Liver (tissue), 9 donors: ENCODE results near the gene MAPKAP1. TPM values are rescaled to one million over a fixed set of nuclear protein-coding genes. Genes with fewer than 3 reads are reported as not detected.

Experiments used
- DNase-seq: peaks from one replicate; pipeline ENCODE4 v3.0.0-alpha.2; 2017; ENCODE audit warnings: low spot score
- H3K27ac ChIP-seq, 2 donors: one replicate each; pipeline ENCODE4 v1.7.0; 2013; ENCODE audit warnings: inconsistent platforms in 2 of 2, low read length in 2 of 2, control low read depth in 1 of 2, low read depth in 1 of 2, mild to moderate bottlenecking in 1 of 2
- H3K27me3 ChIP-seq, 4 donors: one replicate each; pipeline versions ENCODE4 v1.6.1 to v1.7.0; 2013; ENCODE audit warnings: low read length in 3 of 4, inconsistent platforms in 1 of 4, mild to moderate bottlenecking in 1 of 4, moderate library complexity in 1 of 4; ENCODE audit not compliant: control insufficient read depth in 4 of 4, insufficient read depth in 4 of 4
- H3K36me3 ChIP-seq, 4 donors: one replicate each; pipeline versions ENCODE4 v1.6.1 to v1.7.0; 2013; ENCODE audit warnings: low read length in 3 of 4, mild to moderate bottlenecking in 3 of 4, low read depth in 1 of 4, moderate library complexity in 1 of 4; ENCODE audit not compliant: control insufficient read depth in 4 of 4, insufficient read depth in 3 of 4
- H3K4me1 ChIP-seq, 4 donors: one replicate each; pipeline versions ENCODE4 v1.6.1 to v1.7.0; 2013; ENCODE audit warnings: low read length in 3 of 4, mild to moderate bottlenecking in 3 of 4, moderate library complexity in 1 of 4; ENCODE audit not compliant: control insufficient read depth in 4 of 4, insufficient read depth in 4 of 4
- H3K4me3 ChIP-seq, 3 donors: one replicate each; pipeline versions ENCODE4 v1.6.1 to v1.7.0; 2013; ENCODE audit warnings: low read length in 3 of 3, control low read depth in 1 of 3, low read depth in 1 of 3, mild to moderate bottlenecking in 1 of 3
- H3K9ac ChIP-seq, 2 donors: one replicate each; pipeline ENCODE4 v1.7.0; 2013; ENCODE audit warnings: low read length in 2 of 2, mild to moderate bottlenecking in 2 of 2, moderate library complexity in 2 of 2, control low read depth in 1 of 2, low read depth in 1 of 2
- H3K9me3 ChIP-seq, 4 donors: one replicate each; pipeline versions ENCODE4 v1.6.1 to v1.7.0; 2013; ENCODE audit warnings: low read length in 3 of 4; ENCODE audit not compliant: control insufficient read depth in 4 of 4
- ATF3 ChIP-seq: IDR thresholded peaks from 2 replicates; pipeline ENCODE4 v1.6.1; 2016; ENCODE audit warnings: antibody characterized with exemption
- CTCF ChIP-seq: fragments of 150-350 bp; IDR thresholded peaks from 2 replicates; pipeline ENCODE4 v1.5.1; 2017; ENCODE audit warnings: improper control_type of control experiment, low read depth, low read length; ENCODE audit not compliant: missing input control
- GABPA ChIP-seq, 2 donors: IDR thresholded peaks in 1 of 2; conservative IDR thresholded peaks in 1 of 2; 2 replicates each; pipeline ENCODE4 v1.6.1; 2016; ENCODE audit warnings: antibody characterized with exemption in 2 of 2, mild to moderate bottlenecking in 1 of 2, moderate library complexity in 1 of 2
- HNF4A ChIP-seq, 2 donors: conservative IDR thresholded peaks; 2 replicates each; pipeline ENCODE4 v1.6.1; 2016; ENCODE audit warnings: antibody characterized with exemption in 2 of 2, mild to moderate bottlenecking in 2 of 2
- HNF4G ChIP-seq: IDR thresholded peaks from 2 replicates; pipeline ENCODE4 v1.6.1; 2016; ENCODE audit warnings: antibody characterized with exemption
- JUND ChIP-seq, 2 donors: IDR thresholded peaks; 2 replicates each; pipeline ENCODE4 v1.6.1; 2016; ENCODE audit warnings: antibody characterized with exemption in 2 of 2
- MAX ChIP-seq: IDR thresholded peaks from 2 replicates; pipeline ENCODE4 v1.6.1; 2016; ENCODE audit warnings: antibody characterized with exemption
- NR2F2 ChIP-seq: IDR thresholded peaks from 2 replicates; pipeline ENCODE4 v1.6.1; 2016; ENCODE audit warnings: antibody characterized with exemption
- REST ChIP-seq: IDR thresholded peaks from 2 replicates; pipeline ENCODE4 v1.6.1; 2016; ENCODE audit warnings: antibody characterized with exemption, mild to moderate bottlenecking
- RXRA ChIP-seq, 2 donors: IDR thresholded peaks; 2 replicates each; pipeline ENCODE4 v1.6.1; 2017 to 2018; ENCODE audit warnings: antibody characterized with exemption in 2 of 2, mild to moderate bottlenecking in 1 of 2
- SP1 ChIP-seq: IDR thresholded peaks from 2 replicates; pipeline ENCODE4 v1.6.1; 2018; ENCODE audit warnings: antibody characterized with exemption, mild to moderate bottlenecking
- TAF1 ChIP-seq: conservative IDR thresholded peaks from 2 replicates; pipeline ENCODE4 v1.6.1; 2016; ENCODE audit warnings: antibody characterized with exemption, mild to moderate bottlenecking
- YY1 ChIP-seq: IDR thresholded peaks from 2 replicates; pipeline ENCODE4 v1.6.1; 2016; ENCODE audit warnings: antibody characterized with exemption, mild to moderate bottlenecking
- ZBTB33 ChIP-seq: IDR thresholded peaks from 2 replicates; pipeline ENCODE4 v1.6.1; 2016; ENCODE audit warnings: antibody characterized with exemption
- WGBS: extraction: QIAGEN DNeasy Blood & Tissue Kit; methylation state at CpG from one replicate; pipeline ENCODE4 v1.1.7; 2013; 5-methylcytosine and 5-hydroxymethylcytosine counted together
- polyA plus RNA-seq, 2 donors: library from polyadenylated mRNA; stranded (reverse) in 1 of 2; unstranded in 1 of 2; fragments of 200-250 nt in 1 of 2; fragments of >200 nt in 1 of 2; fragmentation: Nextera tagmentation in 1 of 2; extraction: Ambion mirVana in 1 of 2; gene quantifications; one replicate each; pipeline versions ENCODE4 v1.2.1 to v1.2.3, GENCODE V29; 2013 to 2015
- total RNA-seq, 2 donors: library from RNA; depleted of rRNA; stranded (reverse); fragments of >200 nt; gene quantifications; one replicate each; pipeline ENCODE4 v1.2.3, GENCODE V29; 2014
- donor health status: healthy.
- donor health status: healthy.
- donor health status: healthy.
- donor health status: healthy.
- donor health status: healthy.

Gene MAPKAP1
- total and polyA plus RNA-seq, 4 donors = 23.6 to 55.9 (median 32.7) TPM

GRCh38 chr9:125638239-125639045 lies 68.6 kb downstream of the MAPKAP1 start:
- Histone ChIP-seq H3K4me1 (peaks cover 0 to 5% (median under 1%) of the 10 kb centered on the region in 4 donors), H3K36me3 (peaks cover 0 to 1% (median 0%) of the 10 kb centered on the region in 4 donors), H3K4me3 (no peak overlapping the region), H3K27ac (no peak overlapping the region), H3K9ac (no peak overlapping the region), H3K9me3 (no peaks in the 10 kb centered on the region), H3K27me3 (no peaks in the 10 kb centered on the region)
- DNase-seq = no peak
- WGBS = 95% methylated on average over 7 of the region's 7 CpGs
- no peak for TF ChIP-seq MAX
- no peak for TF ChIP-seq TAF1
- no peak for TF ChIP-seq SP1
- TF ChIP-seq ZBTB33 = no peak
- TF ChIP-seq NR2F2 = no peak
- no peak for TF ChIP-seq CTCF
- TF ChIP-seq GABPA (IDR thresholded peaks at IDR 0.05 in 1 of 2, conservative IDR thresholded peaks at IDR 0.05 in 1 of 2) = no peak
- TF ChIP-seq HNF4G = no peak
- TF ChIP-seq RXRA (IDR thresholded peaks at IDR 0.05) = no peak
- no peak for TF ChIP-seq YY1
- TF ChIP-seq JUND (IDR thresholded peaks at IDR 0.05) = no peak
- no peak for TF ChIP-seq ATF3

GRCh38 chr9:125637241-125637640 lies 69.8 kb downstream of the MAPKAP1 start:
- Histone ChIP-seq H3K9me3 (no peaks in the 10 kb centered on the region), H3K4me3 (no peak overlapping the region), H3K9ac (no peak overlapping the region), H3K27me3 (no peaks in the 10 kb centered on the region), H3K27ac (no peak overlapping the region), H3K4me1 (peaks cover 2 to 17% (median 11%) of the 10 kb centered on the region in 4 donors), H3K36me3 (no peaks in the 10 kb centered on the region)
- TF ChIP-seq HNF4A (conservative IDR thresholded peaks at IDR 0.05) (no peak), REST (no peak), RXRA (IDR thresholded peaks at IDR 0.05) (no peak), CTCF (no peak), ZBTB33 (no peak), YY1 (no peak)
- 95% methylated on average over 2 of the region's 2 CpGs for WGBS
- DNase-seq = no peak
